Mesendoderm (in vitro differentiated cells): ENCODE measurements around the gene FYN.

Experiments
- DNase-seq: peaks from one replicate; pipeline ENCODE4 v3.0.0; 2013
- H2AK5ac ChIP-seq: 2 replicates; pipeline ENCODE4 v1.6.1; 2013; ENCODE audit warnings: low read length, inconsistent platforms
- H2BK120ac ChIP-seq: 2 replicates; pipeline ENCODE4 v1.6.1; 2013; ENCODE audit warnings: low read depth, mild to moderate bottlenecking, low read length, moderate library complexity, mixed read lengths
- H2BK15ac ChIP-seq: replicated peaks from 2 replicates; pipeline ENCODE4 v1.6.1; 2013; ENCODE audit warnings: low read depth, mild to moderate bottlenecking, moderate library complexity
- H2BK5ac ChIP-seq: 2 replicates; pipeline ENCODE4 v1.6.1; 2013; ENCODE audit warnings: low read length, inconsistent platforms
- H3K18ac ChIP-seq: 2 replicates; pipeline ENCODE4 v1.6.1; 2013; ENCODE audit warnings: mild to moderate bottlenecking, low read length, mixed read lengths
- H3K23ac ChIP-seq: one replicate; pipeline ENCODE4 v1.6.1; 2013; ENCODE audit warnings: low read length
- H3K27ac ChIP-seq: 2 replicates; pipeline ENCODE4 v1.5.1; 2013; ENCODE audit warnings: low read depth, mild to moderate bottlenecking, inconsistent platforms, low read length, moderate library complexity
- H3K27me3 ChIP-seq: 2 replicates; pipeline ENCODE4 v1.6.1; 2013; ENCODE audit warnings: low read length, control low read depth, mild to moderate bottlenecking, inconsistent platforms; ENCODE audit not compliant: insufficient read depth, poor library complexity
- H3K36me3 ChIP-seq: 2 replicates; pipeline ENCODE4 v1.6.1; 2013; ENCODE audit warnings: low read length, inconsistent platforms; ENCODE audit not compliant: control insufficient read depth, insufficient read depth
- H3K4ac ChIP-seq: one replicate; pipeline ENCODE4 v1.6.1; 2013; ENCODE audit warnings: low read depth, mild to moderate bottlenecking, low read length, moderate library complexity
- H3K4me1 ChIP-seq: 2 replicates; pipeline ENCODE4 v1.6.1; 2013; ENCODE audit warnings: low read depth, low read length, inconsistent platforms; ENCODE audit not compliant: control insufficient read depth
- H3K4me2 ChIP-seq: 2 replicates; pipeline ENCODE4 v1.6.1; 2013; ENCODE audit warnings: low read length
- H3K4me3 ChIP-seq: 2 replicates; pipeline ENCODE4 v1.5.1; 2013; ENCODE audit warnings: mild to moderate bottlenecking, low read length
- H3K56ac ChIP-seq: one replicate; pipeline ENCODE4 v1.6.1; 2013; ENCODE audit warnings: low read length
- H3K79me1 ChIP-seq: 2 replicates; pipeline ENCODE4 v1.6.1; 2013; ENCODE audit warnings: low read length, inconsistent platforms
- H3K79me2 ChIP-seq: 2 replicates; pipeline ENCODE4 v1.6.1; 2013; ENCODE audit warnings: mild to moderate bottlenecking, low read length; ENCODE audit not compliant: control insufficient read depth, insufficient read depth
- H3K9ac ChIP-seq: 2 replicates; pipeline ENCODE4 v1.6.1; 2013; ENCODE audit warnings: low read length, inconsistent platforms
- H4K5ac ChIP-seq: one replicate; pipeline ENCODE4 v1.6.1; 2013; ENCODE audit warnings: low read length
- H4K8ac ChIP-seq: one replicate; pipeline ENCODE4 v1.6.1; 2013; ENCODE audit warnings: low read depth, mild to moderate bottlenecking, control low read depth, low read length, moderate library complexity
- WGBS: extraction: QIAGEN DNeasy Blood & Tissue Kit; methylation state at CpG from one replicate; pipeline ENCODE4 v1.1.7; 2013; ENCODE audit warnings: low lambda C conversion rate, missing lambda C conversion rate; ENCODE audit not compliant: insufficient coverage; ENCODE audit errors: extremely low coverage; 5-methylcytosine and 5-hydroxymethylcytosine counted together

The FYN gene

GRCh38 chr6:111800259-111800765 is 72.9 kb downstream of the FYN start:
- DNase-seq = no peak
- H2BK120ac ChIP-seq = no peak overlapping the region
- no peak overlapping the region for H2BK15ac ChIP-seq
- WGBS = no CpG with 5 or more reads among the region's 11 CpGs
- no peak overlapping the region for H3K4me3 ChIP-seq
- no peak overlapping the region for H3K9ac ChIP-seq
- H3K4me1 ChIP-seq = peaks cover 3% of the 10 kb centered on the region
- H2BK5ac ChIP-seq = no peak overlapping the region
- H3K18ac ChIP-seq = no peak overlapping the region
- no peak overlapping the region for H3K56ac ChIP-seq
- no peak overlapping the region for H4K5ac ChIP-seq
- no peak overlapping the region for H3K4me2 ChIP-seq
- H3K27ac ChIP-seq = no peak overlapping the region
- no peaks in the 10 kb centered on the region for H3K36me3 ChIP-seq
- peaks cover 2% of the 10 kb centered on the region for H3K79me1 ChIP-seq
- H3K27me3 ChIP-seq = no peaks in the 10 kb centered on the region
- no peak overlapping the region for H3K23ac ChIP-seq
- H4K8ac ChIP-seq = no peak overlapping the region
- H2AK5ac ChIP-seq = no peak overlapping the region
- H3K4ac ChIP-seq = no peak overlapping the region
- H3K79me2 ChIP-seq = no peaks in the 10 kb centered on the region

GRCh38 chr6:111799576-111800258 is 73.5 kb downstream of the FYN start:
- H3K4ac ChIP-seq = no peak overlapping the region
- no peaks in the 10 kb centered on the region for H3K27me3 ChIP-seq
- no peak overlapping the region for H2BK15ac ChIP-seq
- H3K56ac ChIP-seq = no peak overlapping the region
- H3K79me1 ChIP-seq = peaks cover 2% of the 10 kb centered on the region
- DNase-seq = no peak
- no CpG with 5 or more reads among the region's 11 CpGs for WGBS
- H2AK5ac ChIP-seq = no peak overlapping the region
- H3K4me2 ChIP-seq = no peak overlapping the region
- H3K23ac ChIP-seq = no peak overlapping the region
- H2BK5ac ChIP-seq = no peak overlapping the region
- H3K27ac ChIP-seq = no peak overlapping the region
- no peak overlapping the region for H3K4me3 ChIP-seq
- no peak overlapping the region for H3K9ac ChIP-seq
- H3K18ac ChIP-seq = no peak overlapping the region
- H3K4me1 ChIP-seq = peaks cover 3% of the 10 kb centered on the region
- H3K79me2 ChIP-seq = no peaks in the 10 kb centered on the region
- no peaks in the 10 kb centered on the region for H3K36me3 ChIP-seq
- no peak overlapping the region for H2BK120ac ChIP-seq
- no peak overlapping the region for H4K8ac ChIP-seq
- no peak overlapping the region for H4K5ac ChIP-seq

GRCh38 chr6:111798281-111798725 is 74.9 kb downstream of the FYN start:
- Histone ChIP-seq H2BK5ac (no peak overlapping the region), H3K36me3 (no peaks in the 10 kb centered on the region), H3K56ac (no peak overlapping the region), H3K4me2 (no peak overlapping the region), H3K4me3 (no peak overlapping the region), H2BK120ac (no peak overlapping the region), H3K79me2 (no peaks in the 10 kb centered on the region), H4K8ac (no peak overlapping the region), H3K4ac (no peak overlapping the region), H4K5ac (no peak overlapping the region), H3K9ac (no peak overlapping the region), H3K27me3 (no peaks in the 10 kb centered on the region), H3K27ac (no peak overlapping the region), H3K4me1 (no peaks in the 10 kb centered on the region), H2BK15ac (no peak overlapping the region), H3K79me1 (peaks cover 2% of the 10 kb centered on the region), H3K18ac (no peak overlapping the region), H3K23ac (no peak overlapping the region), H2AK5ac (no peak overlapping the region)
- no peak for DNase-seq
- no CpG with 5 or more reads among the region's 5 CpGs for WGBS

- Histone ChIP-seq H2BK120ac (no peak overlapping the region), H2BK5ac (no peak overlapping the region), H3K79me1 (peaks cover 2% of the 10 kb centered on the region), H3K18ac (no peak overlapping the region), H3K36me3 (no peaks in the 10 kb centered on the region), H2BK15ac (no peak overlapping the region), H3K4ac (no peak overlapping the region), H3K23ac (no peak overlapping the region), H3K9ac (no peak overlapping the region), H3K4me3 (no peak overlapping the region), H3K56ac (no peak overlapping the region), H3K4me1 (no peaks in the 10 kb centered on the region), H3K27me3 (no peaks in the 10 kb centered on the region), H3K79me2 (no peaks in the 10 kb centered on the region), H3K4me2 (no peak overlapping the region), H3K27ac (no peak overlapping the region), H4K8ac (no peak overlapping the region), H2AK5ac (no peak overlapping the region), H4K5ac (no peak overlapping the region)
- WGBS = no CpG with 5 or more reads among the region's 3 CpGs
- DNase-seq = no peak
Measured at GRCh38 chr6:111796310-111796918, 76.8 kb downstream of the FYN start.

- no peak overlapping the region for H2BK120ac ChIP-seq
- no peak overlapping the region for H3K4me3 ChIP-seq
- H3K9ac ChIP-seq = no peak overlapping the region
- no peak overlapping the region for H4K5ac ChIP-seq
- no peak overlapping the region for H2BK15ac ChIP-seq
- H3K4me2 ChIP-seq = no peak overlapping the region
- H3K23ac ChIP-seq = no peak overlapping the region
- H2AK5ac ChIP-seq = no peak overlapping the region
- H3K79me2 ChIP-seq = no peaks in the 10 kb centered on the region
- DNase-seq = no peak
- H3K56ac ChIP-seq = no peak overlapping the region
- no peaks in the 10 kb centered on the region for H3K4me1 ChIP-seq
- H2BK5ac ChIP-seq = no peak overlapping the region
- no peak overlapping the region for H3K27ac ChIP-seq
- no peak overlapping the region for H4K8ac ChIP-seq
- H3K36me3 ChIP-seq = no peaks in the 10 kb centered on the region
- WGBS = no CpG with 5 or more reads among the region's 2 CpGs
- no peaks in the 10 kb centered on the region for H3K27me3 ChIP-seq
- H3K18ac ChIP-seq = no peak overlapping the region
- no peak overlapping the region for H3K4ac ChIP-seq
- peaks cover 2% of the 10 kb centered on the region for H3K79me1 ChIP-seq
Measured at GRCh38 chr6:111795558-111795957, 77.7 kb downstream of the FYN start.
